Peyer's patch (tissue), 4 donors: ENCODE measurements around the gene GIGYF2. TPM values are rescaled to one million over a fixed set of nuclear protein-coding genes. Genes with fewer than 3 reads are reported as not detected.
"Not testable (repeated sequence)": the region's sequence is repeated elsewhere in the genome, so short reads cannot be mapped to it uniquely, and the experiment has no call there.

Experiments used
- DNase-seq, 3 donors: peaks; one replicate each; pipeline ENCODE4 v3.0.0-alpha.2; 2017 to 2019
- H3K27ac ChIP-seq, 4 donors: fragments of 200-600 bp; sonication (generic); one replicate each; pipeline ENCODE4 v1.5.1; 2016 to 2019
- H3K27me3 ChIP-seq, 2 donors: fragments of 200-600 bp; sonication (generic); one replicate each; pipeline ENCODE4 v1.5.1; 2019
- H3K36me3 ChIP-seq, 3 donors: fragments of 200-600 bp; sonication (generic); one replicate each; pipeline ENCODE4 v1.5.1; 2016 to 2019
- H3K4me1 ChIP-seq, 4 donors: fragments of 200-600 bp; sonication (generic); one replicate each; pipeline ENCODE4 v1.5.1; 2016 to 2019
- H3K4me3 ChIP-seq, 4 donors: fragments of 200-600 bp; sonication (generic); 1 replicate in 3 of 4; 2 replicates in 1 of 4; pipeline ENCODE4 v1.5.1; 2016 to 2019; ENCODE audit warnings: mild to moderate bottlenecking in 1 of 4
- H3K9me3 ChIP-seq, 4 donors: fragments of 200-600 bp; sonication (generic); one replicate each; pipeline ENCODE4 v1.5.1; 2016 to 2019; ENCODE audit warnings: mild to moderate bottlenecking in 1 of 4
- POLR2A ChIP-seq, 2 donors: fragments of 450-650 bp; IDR thresholded peaks; one replicate each; pipeline ENCODE4 v1.5.1; 2017; ENCODE audit warnings: antibody characterized with exemption in 2 of 2, mild to moderate bottlenecking in 2 of 2, moderate library complexity in 2 of 2
- total RNA-seq, 4 donors: library from RNA; depleted of rRNA; stranded (reverse); fragments of >200 nt; gene quantifications; one replicate each; pipeline ENCODE4 v1.1.0, GENCODE V29; 2016
- TF ChIP-seq, protein P1 (sequence below), 6 experiments: fragments of 450-650 bp in 4 of 6; fragments of 200-600 bp in 2 of 6; sonication (generic) in 1 of 6; IDR thresholded peaks; one replicate each; pipeline ENCODE4 v1.5.1; 2017 to 2019; ENCODE audit warnings: antibody characterized with exemption in 6 of 6, mild to moderate bottlenecking in 3 of 6, moderate library complexity in 1 of 6

GIGYF2 gene
- total RNA-seq, 4 donors from 2014 or later, result 82.5 to 126 (median 90.1) TPM

DNA sequence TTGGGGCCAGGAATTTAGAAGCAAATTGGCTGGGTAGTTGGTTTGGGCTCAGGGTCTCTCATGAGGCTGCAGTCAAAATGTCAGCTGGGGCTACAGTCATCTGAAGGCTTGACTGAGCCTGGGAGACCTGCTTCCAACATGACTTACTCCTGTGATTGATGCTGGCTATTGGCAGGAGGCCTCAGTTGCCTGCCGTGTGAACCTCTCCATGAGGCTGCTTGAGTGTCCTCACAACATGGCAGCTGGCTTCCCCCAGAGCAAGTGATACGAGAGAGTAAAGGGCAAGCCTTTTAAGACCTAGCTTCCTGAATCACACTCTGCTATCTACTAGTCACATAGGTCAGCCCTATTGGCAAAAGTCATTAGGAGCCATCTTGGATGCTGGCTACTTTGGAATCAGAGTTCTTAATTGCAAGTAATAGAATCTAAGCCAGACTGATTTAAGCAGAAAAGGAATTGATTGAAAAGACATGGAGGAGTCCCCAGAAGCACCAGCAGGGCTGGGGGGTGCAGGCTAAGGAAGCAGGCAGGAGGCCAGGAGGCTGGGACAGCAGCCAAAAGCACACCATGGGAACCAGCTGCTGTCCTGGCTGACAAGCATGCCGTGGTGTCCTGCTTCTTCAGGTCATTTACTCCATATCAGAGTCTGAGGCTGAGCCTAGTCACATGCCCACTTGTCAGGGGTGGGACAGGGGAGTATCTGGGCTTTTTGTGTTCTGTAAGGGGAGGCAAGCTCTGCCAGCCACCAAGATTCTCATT, 7.8 kb upstream of the GIGYF2 start:
- TF ChIP-seq, protein P1, sequence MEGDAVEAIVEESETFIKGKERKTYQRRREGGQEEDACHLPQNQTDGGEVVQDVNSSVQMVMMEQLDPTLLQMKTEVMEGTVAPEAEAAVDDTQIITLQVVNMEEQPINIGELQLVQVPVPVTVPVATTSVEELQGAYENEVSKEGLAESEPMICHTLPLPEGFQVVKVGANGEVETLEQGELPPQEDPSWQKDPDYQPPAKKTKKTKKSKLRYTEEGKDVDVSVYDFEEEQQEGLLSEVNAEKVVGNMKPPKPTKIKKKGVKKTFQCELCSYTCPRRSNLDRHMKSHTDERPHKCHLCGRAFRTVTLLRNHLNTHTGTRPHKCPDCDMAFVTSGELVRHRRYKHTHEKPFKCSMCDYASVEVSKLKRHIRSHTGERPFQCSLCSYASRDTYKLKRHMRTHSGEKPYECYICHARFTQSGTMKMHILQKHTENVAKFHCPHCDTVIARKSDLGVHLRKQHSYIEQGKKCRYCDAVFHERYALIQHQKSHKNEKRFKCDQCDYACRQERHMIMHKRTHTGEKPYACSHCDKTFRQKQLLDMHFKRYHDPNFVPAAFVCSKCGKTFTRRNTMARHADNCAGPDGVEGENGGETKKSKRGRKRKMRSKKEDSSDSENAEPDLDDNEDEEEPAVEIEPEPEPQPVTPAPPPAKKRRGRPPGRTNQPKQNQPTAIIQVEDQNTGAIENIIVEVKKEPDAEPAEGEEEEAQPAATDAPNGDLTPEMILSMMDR (IDR thresholded peaks at IDR 0.05), result no peak
- TF ChIP-seq POLR2A (IDR thresholded peaks at IDR 0.05), result no peak
- Histone ChIP-seq H3K4me1 (no peaks in the 10 kb centered on the region), H3K4me3 (no peak overlapping the region), H3K36me3 (no peaks in the 10 kb centered on the region), H3K27ac (no peak overlapping the region), H3K27me3 (no peaks in the 10 kb centered on the region), H3K9me3 (no peaks in the 10 kb centered on the region)
- peak in 1 of 3 donors; percentile 40 for DNase-seq

DNA sequence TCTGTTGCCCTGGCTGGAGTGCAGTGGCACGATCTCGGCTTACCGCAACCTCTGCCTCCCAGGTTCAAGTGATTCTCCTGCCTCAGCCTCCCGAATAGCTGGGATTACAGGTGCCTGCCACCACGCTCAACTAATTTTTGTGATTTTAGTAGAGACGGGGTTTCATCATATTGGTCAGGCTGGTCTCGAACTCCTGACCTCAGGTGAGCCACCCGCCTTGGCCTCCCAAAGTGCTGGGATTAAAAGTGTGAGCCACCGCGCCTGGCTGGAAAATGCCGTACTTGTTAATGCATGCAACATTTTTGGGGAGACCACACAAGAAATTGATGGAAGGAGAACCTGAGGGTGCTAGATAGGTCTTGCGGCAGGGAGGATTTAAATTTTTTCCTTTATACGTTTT, 6.0 kb upstream of the GIGYF2 start:
- not testable (repeated sequence) for H3K4me1 ChIP-seq, H3K36me3 ChIP-seq, H3K9me3 ChIP-seq, DNase-seq, H3K4me3 ChIP-seq, H3K27ac ChIP-seq, H3K27me3 ChIP-seq

DNA sequence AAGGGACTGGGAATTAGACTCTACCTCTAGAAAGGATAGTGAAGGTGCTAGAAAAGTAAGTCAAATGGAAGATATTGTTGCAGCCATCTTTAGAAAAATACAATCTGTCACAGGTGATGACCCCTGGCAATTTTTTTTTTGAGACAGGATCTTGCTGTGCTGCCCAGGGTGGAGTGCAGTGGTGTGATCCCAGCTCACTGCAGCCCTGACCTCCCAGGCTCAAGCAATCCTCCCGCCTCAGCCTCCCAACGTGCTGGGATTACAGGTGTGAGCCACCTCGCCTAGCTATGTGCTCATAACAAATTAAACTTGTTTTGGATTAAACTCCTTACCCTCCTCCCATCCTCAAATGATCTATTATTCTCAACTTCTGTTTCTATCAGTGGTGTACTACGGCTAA, 3.8 kb upstream of the GIGYF2 start:
- H3K9me3 ChIP-seq, result no peaks in the 10 kb centered on the region
- H3K27me3 ChIP-seq, result no peaks in the 10 kb centered on the region
- DNase-seq, result no peak
- no peak overlapping the region for H3K27ac ChIP-seq
- H3K4me3 ChIP-seq, result no peak overlapping the region
- peaks cover 0 to 4% (median 4%) of the 10 kb centered on the region in 4 donors for H3K4me1 ChIP-seq
- no peaks in the 10 kb centered on the region for H3K36me3 ChIP-seq
- no peak for TF ChIP-seq POLR2A (IDR thresholded peaks at IDR 0.05)
- TF ChIP-seq, protein P1 (IDR thresholded peaks at IDR 0.05), result no peak

GRCh38 chr2:232696609-232697058, 497 bp upstream of the GIGYF2 start:
- peaks cover 4 to 15% (median 9%) of the 10 kb centered on the region in 4 donors for H3K4me1 ChIP-seq
- H3K27ac ChIP-seq, result peak overlapping the region; percentile 84 to 99 (median 92)
- H3K4me3 ChIP-seq, result peak overlapping the region; percentile 73 to 100 (median 95)
- no peaks in the 10 kb centered on the region for H3K27me3 ChIP-seq
- TF ChIP-seq, protein P1 (IDR thresholded peaks at IDR 0.05), result no peak
- TF ChIP-seq POLR2A (IDR thresholded peaks at IDR 0.05), result no peak
- H3K36me3 ChIP-seq, result peaks cover 0 to 2% (median 0%) of the 10 kb centered on the region in 3 donors
- H3K9me3 ChIP-seq, result no peaks in the 10 kb centered on the region
- DNase-seq, result no peak

DNA sequence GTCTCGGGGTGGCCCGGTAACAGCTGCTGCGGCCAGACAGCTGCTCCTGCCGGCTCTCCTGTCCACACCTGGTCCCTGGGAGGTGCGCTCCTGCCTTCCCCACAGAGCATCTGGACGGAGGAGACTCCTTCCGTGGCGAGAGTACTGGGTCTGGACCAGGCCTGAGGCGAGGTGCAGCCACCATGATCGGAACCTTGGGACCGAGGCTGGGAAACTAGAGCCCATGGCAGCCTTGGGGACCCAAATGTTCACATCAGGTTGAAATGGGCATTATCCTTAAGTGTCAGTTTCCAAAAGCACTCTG, 628 bp downstream of the GIGYF2 start:
- no peak for TF ChIP-seq POLR2A (IDR thresholded peaks at IDR 0.05)
- TF ChIP-seq, protein P1 (IDR thresholded peaks at IDR 0.05), result no peak
- peak in 1 of 3 donors; percentile 33 for DNase-seq
- H3K4me3 ChIP-seq, result peak overlapping the region; percentile 73 to 100 (median 95)
- H3K27me3 ChIP-seq, result no peaks in the 10 kb centered on the region
- peaks cover 4 to 15% (median 9%) of the 10 kb centered on the region in 4 donors for H3K4me1 ChIP-seq
- H3K36me3 ChIP-seq, result peaks cover 0 to 2% (median 0%) of the 10 kb centered on the region in 3 donors
- no peaks in the 10 kb centered on the region for H3K9me3 ChIP-seq
- peak overlapping the region; percentile 84 to 99 (median 92) for H3K27ac ChIP-seq

- H3K36me3 ChIP-seq, result peaks cover 0 to 2% (median 0%) of the 10 kb centered on the region in 3 donors
- no peaks in the 10 kb centered on the region for H3K27me3 ChIP-seq
- H3K4me3 ChIP-seq, result peak overlapping the region in 2 of 4 donors; percentile 73 to 100
- no peak overlapping the region for H3K27ac ChIP-seq
- no peaks in the 10 kb centered on the region for H3K9me3 ChIP-seq
- H3K4me1 ChIP-seq, result peaks cover 4 to 15% (median 9%) of the 10 kb centered on the region in 4 donors
- no peak for DNase-seq
- TF ChIP-seq, protein P1 (IDR thresholded peaks at IDR 0.05), result no peak
- no peak for TF ChIP-seq POLR2A (IDR thresholded peaks at IDR 0.05)
These were observed 1.5 kb downstream of the GIGYF2 start for GRCh38 chr2:232698556-232699091.
